Activated CD4-positive, alpha-beta memory T cell treated with anti-CD3 and anti-CD28 coated beads, Interleukin-2, amount 10 ng/mL, durations not matched to agents 7 days and 5 days (primary cell): ENCODE data around the gene RSAD2. TPM values are rescaled to one million over a fixed set of nuclear protein-coding genes. Genes with fewer than 3 reads are reported as not detected.
"Not testable (repeated sequence)": the region's sequence is repeated elsewhere in the genome, so short reads cannot be mapped to it uniquely, and the experiment has no call there.

Source experiments
- CTCF ChIA-PET: fragments of 350-600 bp; sonication (Branson Sonifier 250); formaldehyde crosslinking; loops from one replicate; lab custom pipeline; 2021; ENCODE audit warnings: antibody characterized with exemption, inconsistent platforms; lab: Charles Lee
- POLR2A ChIA-PET: fragments of 350-600 bp; sonication (Branson Sonifier 250); formaldehyde crosslinking; loops from one replicate; lab custom pipeline; 2021; ENCODE audit warnings: antibody characterized with exemption; lab: Charles Lee
- DNase-seq: peaks from one replicate; pipeline ENCODE4 v3.0.0-alpha.2; 2020
- H3K27ac Mint-ChIP-seq: one replicate; pipeline ENCODE4 v1.8.0; 2021; ENCODE audit warnings: mild to moderate bottlenecking, mixed read lengths
- H3K27me3 Mint-ChIP-seq: one replicate; pipeline ENCODE4 v1.8.0; 2021; ENCODE audit warnings: mixed read lengths
- H3K36me3 Mint-ChIP-seq: one replicate; pipeline ENCODE4 v1.8.0; 2021; ENCODE audit warnings: low read depth, mixed read lengths
- H3K4me1 Mint-ChIP-seq: one replicate; pipeline ENCODE4 v1.8.0; 2021; ENCODE audit warnings: mixed read lengths
- H3K4me3 Mint-ChIP-seq: one replicate; pipeline ENCODE4 v1.8.0; 2021; ENCODE audit warnings: mild to moderate bottlenecking, mixed read lengths
- H3K9me3 Mint-ChIP-seq: one replicate; pipeline ENCODE4 v1.8.0; 2021; ENCODE audit warnings: mixed read lengths
- total RNA-seq, 2 experiments: library from RNA; stranded (reverse); gene quantifications; one replicate each; pipeline ENCODE4 v1.2.3, GENCODE V29; 2021

The RSAD2 gene
- total RNA-seq, 2 experiments from 2014 or later = 119 to 120 TPM

DNA sequence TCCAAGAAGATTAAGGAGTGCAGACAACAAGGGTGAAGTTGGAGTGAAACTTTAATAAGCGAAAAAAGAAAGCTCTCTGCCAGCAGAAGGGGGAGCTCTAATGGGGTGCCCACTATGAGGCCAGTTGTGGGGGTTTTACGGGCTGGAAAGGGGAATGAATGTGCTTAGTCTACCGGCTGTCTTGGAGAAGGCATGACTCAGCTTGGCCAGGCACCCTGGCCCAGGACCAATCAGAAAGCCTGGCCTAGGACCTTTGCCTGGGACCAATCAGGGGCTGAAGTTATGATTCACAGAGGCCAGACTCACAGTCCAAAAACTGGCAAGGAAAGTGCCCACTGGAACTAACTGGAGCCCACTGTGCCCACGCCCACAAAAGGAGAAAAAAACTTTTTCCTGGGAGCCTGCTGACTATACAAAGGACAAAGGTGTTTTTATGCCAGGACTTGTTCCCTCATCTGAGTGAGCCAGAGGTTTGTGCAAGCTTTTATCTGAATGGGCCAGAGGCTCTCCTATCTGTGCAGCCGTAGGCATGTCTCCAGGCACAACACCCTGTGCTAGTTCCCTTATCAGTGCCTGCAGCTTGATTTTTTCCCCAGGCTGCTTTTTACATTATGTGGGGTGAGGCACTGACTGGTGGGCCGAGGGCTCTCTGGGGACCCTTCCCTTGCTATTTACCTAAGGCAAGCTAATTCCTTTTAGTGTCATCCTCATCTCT is 30.5 kb upstream of the RSAD2 start:
- Mint-ChIP-seq H3K9me3 (peaks cover 36% of the 10 kb centered on the region), H3K4me1 (peaks cover 34% of the 10 kb centered on the region), H3K4me3 (no peak overlapping the region), H3K27ac (no peak overlapping the region), H3K27me3 (no peaks in the 10 kb centered on the region), H3K36me3 (peaks cover 86% of the 10 kb centered on the region)
- POLR2A ChIA-PET = interaction anchor here (1.0 kb wide), 1 partner anchor 18 kb away, joined by 3 read pairs; no protein-coding TSS in a partner anchor
- CTCF ChIA-PET = interaction anchor here (0.8 to 2.0 kb wide), 3 partner anchors 19 to 197 kb away, joined by 4 to 5 read pairs (median 5); partner anchors contain the start of gene CMPK2
- no peak for DNase-seq

DNA sequence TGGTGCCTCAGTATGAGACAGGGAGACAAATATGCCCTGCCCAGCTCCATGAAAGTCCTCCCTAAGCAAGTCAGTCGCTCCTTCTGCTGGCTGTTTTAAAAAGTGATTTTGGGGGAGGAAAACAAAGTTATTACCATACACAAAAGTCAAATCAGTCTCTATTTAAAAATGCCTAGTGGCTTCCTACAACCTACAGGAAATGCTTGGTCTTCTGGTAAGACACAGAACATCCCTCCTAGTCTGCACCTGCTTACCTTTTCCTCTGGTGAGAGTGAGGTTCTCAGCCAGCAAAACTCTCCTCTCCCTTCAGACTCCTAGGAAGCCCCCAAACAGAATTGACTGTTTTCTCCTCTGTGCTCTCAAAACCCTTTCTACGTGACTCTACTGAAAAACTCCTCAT is 25.4 kb upstream of the RSAD2 start:
- ChIA-PET POLR2A (no interaction called here), CTCF (no interaction called here)
- no peak for DNase-seq
- H3K9me3 Mint-ChIP-seq = peaks cover 8% of the 10 kb centered on the region
- peak overlapping the region; percentile 26 for H3K27ac Mint-ChIP-seq
- no peak overlapping the region for H3K4me3 Mint-ChIP-seq
- peaks cover 92% of the 10 kb centered on the region for H3K36me3 Mint-ChIP-seq
- H3K4me1 Mint-ChIP-seq = peaks cover 65% of the 10 kb centered on the region
- H3K27me3 Mint-ChIP-seq = no peaks in the 10 kb centered on the region

DNA sequence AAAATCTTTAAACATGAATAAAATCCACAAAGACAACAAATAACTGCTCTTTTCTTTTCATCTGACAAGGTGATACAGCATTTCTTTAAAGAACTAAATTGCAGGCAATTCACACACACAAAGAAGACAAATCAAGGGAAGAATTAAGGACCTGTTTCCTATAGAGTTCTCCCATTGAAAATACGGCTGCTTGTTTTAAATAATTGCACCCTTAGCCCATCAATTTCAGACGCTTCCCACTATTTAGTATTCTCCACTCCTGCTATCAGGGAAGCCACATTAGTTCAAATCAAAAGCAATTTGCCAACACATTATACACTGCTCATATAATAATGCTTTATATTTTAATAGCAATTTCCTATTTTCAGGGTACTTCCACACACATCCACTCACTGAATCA is 23.2 kb upstream of the RSAD2 start:
- no peak overlapping the region for H3K27ac Mint-ChIP-seq
- no peaks in the 10 kb centered on the region for H3K27me3 Mint-ChIP-seq
- no peak for DNase-seq
- POLR2A ChIA-PET = no interaction called here
- no peak overlapping the region for H3K4me3 Mint-ChIP-seq
- H3K9me3 Mint-ChIP-seq = peaks cover 10% of the 10 kb centered on the region
- H3K36me3 Mint-ChIP-seq = peaks cover 94% of the 10 kb centered on the region
- CTCF ChIA-PET = no interaction called here
- H3K4me1 Mint-ChIP-seq = peaks cover 67% of the 10 kb centered on the region

DNA sequence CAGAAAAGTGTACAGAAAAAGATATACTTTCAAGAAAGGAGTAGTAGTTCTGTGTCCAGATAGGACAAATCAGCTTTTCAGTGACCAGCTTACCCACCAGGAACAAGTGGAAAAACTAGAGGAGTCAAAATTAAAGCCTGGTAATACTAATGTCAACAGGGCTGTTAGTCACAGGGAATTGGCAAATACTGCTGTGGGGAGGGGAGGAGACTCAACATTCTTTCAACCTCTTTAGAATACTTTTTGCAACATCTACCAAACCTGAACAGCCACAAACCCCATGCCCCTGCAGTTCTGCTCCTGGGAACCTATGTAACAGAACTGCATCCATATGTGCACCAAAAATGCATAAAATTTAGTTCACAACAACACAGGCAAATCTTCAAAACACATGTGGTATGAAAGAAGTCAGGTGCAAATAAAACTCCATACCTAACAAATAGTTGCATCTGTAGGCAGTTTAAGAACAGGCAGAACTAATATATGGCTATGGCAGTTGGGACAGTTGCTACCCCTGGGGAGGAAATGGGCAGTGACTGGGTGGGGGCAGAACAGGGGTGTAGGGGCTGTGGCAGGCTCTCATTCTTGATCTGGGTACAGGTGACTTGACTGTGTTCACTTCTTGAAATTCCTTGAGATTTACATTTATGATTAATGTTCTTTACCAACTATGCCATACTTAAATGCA is 21.6 kb upstream of the RSAD2 start:
- Mint-ChIP-seq H3K27me3 (no peaks in the 10 kb centered on the region), H3K27ac (no peak overlapping the region), H3K4me1 (peaks cover 62% of the 10 kb centered on the region), H3K36me3 (peaks cover 94% of the 10 kb centered on the region), H3K4me3 (no peak overlapping the region), H3K9me3 (peaks cover 24% of the 10 kb centered on the region)
- DNase-seq = no peak
- CTCF ChIA-PET = no interaction called here
- POLR2A ChIA-PET = interaction anchor here (1.3 kb wide), 1 partner anchor 9 kb away, joined by 3 read pairs; the partner anchor contains the start of gene CMPK2

DNA sequence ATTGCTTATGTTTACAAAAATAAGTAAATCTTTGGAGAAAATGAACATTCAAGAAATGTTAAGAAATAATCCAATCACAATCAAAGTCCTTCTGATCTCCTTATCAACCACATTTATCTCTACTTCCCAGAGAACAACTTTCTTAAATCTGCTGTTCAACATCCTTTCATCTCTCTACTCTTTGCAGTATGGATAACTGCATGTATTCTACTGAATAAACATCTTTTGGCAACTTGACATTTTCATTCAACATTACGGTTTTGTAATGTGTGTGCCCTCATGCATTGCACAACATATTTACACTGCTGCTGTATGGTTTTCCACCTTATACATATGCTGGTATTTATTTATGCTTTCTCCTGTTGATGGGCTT is 21.0 kb upstream of the RSAD2 start:
- Mint-ChIP-seq H3K9me3 (peaks cover 29% of the 10 kb centered on the region), H3K27ac (no peak overlapping the region), H3K4me1 (peaks cover 62% of the 10 kb centered on the region), H3K27me3 (no peaks in the 10 kb centered on the region), H3K36me3 (peaks cover 94% of the 10 kb centered on the region), H3K4me3 (no peak overlapping the region)
- DNase-seq = no peak
- CTCF ChIA-PET = no interaction called here
- POLR2A ChIA-PET = interaction anchor here (1.3 kb wide), 1 partner anchor 9 kb away, joined by 3 read pairs; the partner anchor contains the start of gene CMPK2

DNA sequence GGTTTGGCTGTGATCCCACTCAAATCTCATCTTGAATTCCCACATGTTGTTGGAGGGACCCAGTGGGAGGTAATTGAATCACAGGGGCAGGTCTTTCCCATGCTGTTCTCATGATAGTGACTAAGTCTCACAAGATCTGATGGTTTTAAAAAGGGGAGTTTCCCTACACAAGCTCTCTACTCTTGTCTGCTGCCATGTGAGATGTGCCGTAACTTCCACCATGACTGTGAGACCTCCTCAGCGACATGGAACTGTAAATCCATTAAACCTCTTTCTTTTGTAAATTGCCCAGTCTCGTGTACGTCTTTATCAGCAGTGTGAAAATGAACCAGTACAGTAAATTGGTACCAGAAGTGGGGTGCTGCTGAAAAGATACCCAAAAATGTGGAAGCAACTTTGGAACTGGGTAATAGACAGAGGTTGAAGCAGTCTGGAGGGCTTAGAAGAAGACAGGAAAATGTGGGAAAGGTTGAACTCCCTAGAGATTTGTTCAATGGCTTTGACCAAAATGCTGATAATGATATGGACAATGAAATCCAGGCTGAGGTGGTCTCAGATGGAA is 19.0 kb upstream of the RSAD2 start:
- peaks cover 98% of the 10 kb centered on the region for H3K36me3 Mint-ChIP-seq
- peaks cover 39% of the 10 kb centered on the region for H3K9me3 Mint-ChIP-seq
- H3K27me3 Mint-ChIP-seq, H3K27ac Mint-ChIP-seq, CTCF ChIA-PET, H3K4me3 Mint-ChIP-seq, DNase-seq: not testable (repeated sequence)
- POLR2A ChIA-PET = interaction anchor here (1.6 kb wide), 1 partner anchor 9 kb away, joined by 3 read pairs; no protein-coding TSS in a partner anchor
- H3K4me1 Mint-ChIP-seq = peaks cover 70% of the 10 kb centered on the region

DNA sequence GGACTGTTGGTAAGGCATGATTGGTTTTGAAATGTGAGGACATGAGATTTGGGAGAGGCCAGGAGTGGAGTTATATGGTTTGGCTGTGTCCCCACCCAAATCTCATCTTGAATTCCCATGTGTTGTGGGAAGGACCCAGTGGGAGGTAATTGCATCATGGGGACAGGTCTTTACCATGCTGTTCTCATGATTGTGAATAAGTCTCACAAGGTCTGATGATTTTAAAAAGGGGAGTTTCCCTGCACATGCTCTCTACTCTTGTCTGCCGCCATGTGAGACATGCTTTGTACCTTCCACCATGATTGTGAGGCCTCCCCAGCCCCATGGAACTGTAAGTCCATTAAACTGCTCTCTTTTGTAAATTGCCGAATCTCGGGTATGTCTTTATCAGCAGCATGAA is 17.3 kb upstream of the RSAD2 start:
- peaks cover 95% of the 10 kb centered on the region for H3K36me3 Mint-ChIP-seq
- H3K27me3 Mint-ChIP-seq = no peaks in the 10 kb centered on the region
- no peak overlapping the region for H3K4me3 Mint-ChIP-seq
- no peak for DNase-seq
- peaks cover 39% of the 10 kb centered on the region for H3K9me3 Mint-ChIP-seq
- H3K4me1 Mint-ChIP-seq = peaks cover 75% of the 10 kb centered on the region
- CTCF ChIA-PET = no interaction called here
- POLR2A ChIA-PET = interaction anchor here (1.6 to 3.6 kb wide), 2 partner anchors 10 to 17 kb away, joined by 3 to 15 read pairs; partner anchors contain the start of gene RSAD2
- H3K27ac Mint-ChIP-seq = no peak overlapping the region

DNA sequence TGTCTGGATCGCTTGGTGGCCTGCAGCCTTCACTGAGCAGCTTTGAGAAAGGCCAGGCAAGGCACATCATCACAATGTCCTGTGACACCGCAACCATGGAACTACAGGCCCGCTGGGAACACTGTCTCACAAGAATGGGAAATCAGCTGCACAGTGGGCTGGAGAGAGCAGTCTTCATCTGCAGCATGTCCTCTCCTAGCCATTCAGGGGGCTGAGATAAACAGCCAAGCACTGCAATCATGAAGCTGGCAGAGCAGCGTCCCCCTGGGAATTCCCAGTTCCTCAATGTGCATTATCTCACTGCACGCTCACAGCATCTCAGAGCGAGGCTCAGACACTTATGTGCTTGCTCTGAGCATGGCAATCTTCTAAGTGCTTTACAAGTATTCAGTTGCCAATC is 13.8 kb upstream of the RSAD2 start:
- H3K36me3 Mint-ChIP-seq = peaks cover 76% of the 10 kb centered on the region
- peaks cover 34% of the 10 kb centered on the region for H3K9me3 Mint-ChIP-seq
- peak overlapping the region; percentile 84 for H3K4me3 Mint-ChIP-seq
- no peak for DNase-seq
- CTCF ChIA-PET = interaction anchor here (5.2 kb wide), 1 partner anchor 14 kb away, joined by 143 read pairs; the partner anchor contains the start of gene RSAD2
- H3K4me1 Mint-ChIP-seq = peaks cover 65% of the 10 kb centered on the region
- H3K27ac Mint-ChIP-seq = peak overlapping the region; percentile 84
- no peaks in the 10 kb centered on the region for H3K27me3 Mint-ChIP-seq
- POLR2A ChIA-PET = interaction anchor here (1.1 to 7.0 kb wide), 4 partner anchors 14 to 55 kb away, joined by 3 to 221 read pairs (median 36); partner anchors contain the start of gene RSAD2

DNA sequence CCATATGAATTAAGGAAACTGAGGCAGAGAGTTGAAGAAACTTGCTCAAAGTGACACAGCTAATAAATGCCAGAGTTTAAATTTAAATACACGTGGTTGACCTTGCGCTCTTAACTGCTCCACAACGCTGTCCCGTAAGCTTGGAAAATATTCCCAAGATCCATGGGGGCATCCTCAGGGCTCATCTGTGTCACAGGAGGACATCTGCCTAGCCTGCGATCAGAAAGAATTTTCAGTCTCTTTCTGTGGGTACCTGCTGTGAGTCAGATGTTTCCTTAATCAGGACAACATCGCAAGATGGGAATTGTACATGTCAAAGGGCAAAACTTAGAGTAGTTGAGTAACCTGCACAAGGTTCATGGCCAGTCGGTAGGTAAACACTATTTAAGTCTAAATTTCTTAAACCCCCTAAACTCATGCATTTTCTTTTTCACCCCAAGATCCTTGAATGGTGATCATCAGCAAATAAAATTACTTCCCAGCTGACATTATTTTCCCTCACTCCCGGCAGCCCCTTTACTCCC is 13.3 kb upstream of the RSAD2 start:
- POLR2A ChIA-PET = interaction anchor here (0.9 to 7.0 kb wide), 11 partner anchors 14 to 83 kb away, joined by 3 to 221 read pairs (median 6); partner anchors contain the start of gene RSAD2
- peaks cover 61% of the 10 kb centered on the region for H3K4me1 Mint-ChIP-seq
- CTCF ChIA-PET = interaction anchor here (1.4 to 5.2 kb wide), 5 partner anchors 14 to 41 kb away, joined by 4 to 143 read pairs (median 7); partner anchors contain the start of gene RSAD2
- peaks cover 76% of the 10 kb centered on the region for H3K36me3 Mint-ChIP-seq
- peak overlapping the region; percentile 84 for H3K4me3 Mint-ChIP-seq
- H3K27ac Mint-ChIP-seq = peak overlapping the region; percentile 84
- peaks cover 31% of the 10 kb centered on the region for H3K9me3 Mint-ChIP-seq
- DNase-seq = no peak
- H3K27me3 Mint-ChIP-seq = no peaks in the 10 kb centered on the region

DNA sequence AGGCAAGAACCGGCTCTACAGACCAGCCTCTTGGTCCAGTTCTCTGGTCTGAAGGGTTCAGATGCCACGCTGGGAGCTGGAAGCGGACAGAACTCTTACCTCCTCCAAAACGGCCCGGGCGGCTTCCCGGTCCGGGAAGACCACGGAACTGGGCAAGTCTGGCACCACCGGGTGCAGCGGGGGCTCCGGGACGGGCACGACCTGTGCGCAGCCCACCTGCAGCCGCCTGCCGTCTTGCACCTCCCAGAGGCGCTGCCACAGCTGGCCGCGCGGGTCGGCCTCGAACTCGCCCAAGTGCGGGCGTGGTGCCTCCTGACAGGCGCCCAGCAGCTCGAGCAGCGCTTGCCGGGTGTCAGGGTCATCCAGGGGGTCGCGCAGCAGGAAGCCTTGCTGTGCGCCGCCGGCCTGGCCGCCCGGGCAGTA is 12.6 kb upstream of the RSAD2 start:
- DNase-seq = peak; percentile 42
- Mint-ChIP-seq H3K27ac (peak overlapping the region; percentile 84), H3K4me3 (peak overlapping the region; percentile 84), H3K36me3 (peaks cover 74% of the 10 kb centered on the region), H3K27me3 (no peaks in the 10 kb centered on the region), H3K9me3 (peaks cover 24% of the 10 kb centered on the region), H3K4me1 (peaks cover 60% of the 10 kb centered on the region)
- ChIA-PET CTCF (interaction anchor here (1.1 to 5.2 kb wide), 8 partner anchors 13 to 55 kb away, joined by 3 to 143 read pairs (median 8); partner anchors contain the start of gene RSAD2), POLR2A (interaction anchor here (0.7 to 7.0 kb wide), 16 partner anchors 8 to 1816 kb away, joined by 3 to 221 read pairs (median 4); partner anchors contain the start of genes ID2 and RSAD2)

DNA sequence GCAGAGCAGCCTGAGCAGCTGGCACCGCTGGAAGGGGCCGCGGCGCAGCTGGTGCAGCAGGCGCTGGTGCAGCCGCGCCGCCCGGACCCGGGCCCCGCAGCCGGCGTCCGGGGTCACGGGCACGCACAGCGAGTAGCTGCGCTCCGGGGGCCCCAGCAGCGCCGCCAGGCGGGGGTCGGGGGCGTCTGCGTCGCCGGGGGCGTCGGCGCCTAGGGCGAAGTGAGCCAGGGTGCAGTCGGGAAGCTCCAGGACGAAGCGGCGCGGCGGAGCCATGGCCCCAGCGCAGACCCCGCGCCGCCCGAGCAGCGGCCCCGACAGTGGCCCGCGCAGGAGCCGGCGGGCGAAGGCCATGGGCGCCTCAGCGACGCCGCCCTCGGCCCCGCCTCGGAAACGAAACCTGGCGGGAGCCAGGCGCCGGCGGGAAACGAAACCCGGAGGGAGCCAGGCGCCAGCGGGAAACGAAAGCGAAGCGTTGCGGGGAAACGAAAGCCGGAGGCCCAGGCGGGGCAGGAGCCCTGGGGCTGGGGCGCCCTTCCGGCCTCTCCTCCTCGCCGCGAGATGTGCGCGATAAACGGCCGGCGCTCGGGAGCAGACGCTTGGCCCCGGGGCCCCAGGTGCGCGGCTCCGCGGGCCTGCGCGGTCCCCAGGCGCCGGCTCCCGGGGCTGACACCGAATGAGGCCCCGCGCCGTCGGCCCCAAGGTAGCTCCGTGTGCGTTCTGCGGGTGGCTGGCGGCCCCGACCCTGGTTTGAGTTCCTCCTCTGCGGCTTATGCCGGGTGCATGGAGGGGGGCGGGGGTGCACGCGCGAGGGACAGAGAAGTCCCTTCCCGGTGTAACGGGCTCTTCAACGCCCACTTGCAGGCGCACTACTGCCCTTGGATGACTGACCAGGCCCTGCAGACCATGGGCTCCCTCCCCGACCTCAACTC is 12.0 kb upstream of the RSAD2 start, which contains the start of gene CMPK2:
Gene CMPK2 (minus strand): TSS at position 562 of the 929 bp plus-strand sequence. CDS start 211 bp downstream, at position 351.
- H3K27me3 Mint-ChIP-seq = no peaks in the 10 kb centered on the region
- H3K27ac Mint-ChIP-seq = peak within 1 kb of the TSS; percentile 99
- peak; percentile 94 for DNase-seq
- peaks cover 67% of the 10 kb centered on the region for H3K36me3 Mint-ChIP-seq
- ChIA-PET CTCF (interaction anchor here (1.1 to 5.2 kb wide), 16 partner anchors 8 to 54 kb away, joined by 3 to 143 read pairs (median 5); partner anchors contain the start of genes RNF144A and RSAD2), POLR2A (interaction anchor here (0.6 to 7.0 kb wide), 19 partner anchors 9 to 1816 kb away, joined by 3 to 221 read pairs (median 3); partner anchors contain the start of genes ID2 and RSAD2)
- H3K9me3 Mint-ChIP-seq = peaks cover 17% of the 10 kb centered on the region
- peak within 1 kb of the TSS; percentile 97 for H3K4me3 Mint-ChIP-seq
- H3K4me1 Mint-ChIP-seq = peaks cover 55% of the 10 kb centered on the region
